HAP-1 (cell line): ENCODE data around the gene PLEKHG4.

ENCODE experiments used
- DNase-seq, 2 experiments: peaks; one replicate each; pipeline ENCODE4 v3.0.0-alpha.2; 2016 to 2020; ENCODE audit warnings: low spot score in 2 of 2
- H3K27me3 ChIP-seq: fragments of 250-450 bp; sonication (Bioruptor Pico); 2 replicates; pipeline ENCODE4 v1.5.1; 2020; ENCODE audit warnings: low read depth, mild to moderate bottlenecking, moderate library complexity
- H3K36me3 ChIP-seq: fragments of 250-450 bp; sonication (Bioruptor Pico); replicated peaks from 2 replicates; pipeline ENCODE4 v1.5.1; 2020; ENCODE audit warnings: mild to moderate bottlenecking
- H3K4me1 ChIP-seq: fragments of 250-450 bp; sonication (Bioruptor Pico); 2 replicates; pipeline ENCODE4 v1.5.1; 2020; ENCODE audit warnings: mild to moderate bottlenecking
- H3K4me3 ChIP-seq: fragments of 250-450 bp; sonication (Bioruptor Pico); 2 replicates; pipeline ENCODE4 v1.5.1; 2020; ENCODE audit warnings: mild to moderate bottlenecking, moderate library complexity
- H3K9me3 ChIP-seq: fragments of 250-450 bp; sonication (Bioruptor Pico); 2 replicates; pipeline ENCODE4 v1.5.1; 2020; ENCODE audit warnings: mild to moderate bottlenecking, moderate library complexity
- in situ Hi-C: fragments of 300-500 bp; cut with MboI; formaldehyde crosslinking; loops from 3 replicates; pipeline ENCODE4 v1.14.3; 2020; ENCODE audit warnings: low sequenced_read_pairs, inconsistent platforms, mixed read lengths

The PLEKHG4 gene

GRCh38 chr16:67264866-67265265 is 14.5 kb upstream of the PLEKHG4 start:
- H3K4me1 ChIP-seq = no peaks in the 10 kb centered on the region
- H3K9me3 ChIP-seq = no peaks in the 10 kb centered on the region
- H3K27me3 ChIP-seq = peaks cover 6% of the 10 kb centered on the region
- no peak for DNase-seq
- no peak overlapping the region for H3K4me3 ChIP-seq
- in situ Hi-C loops = no loop called here
- no peaks in the 10 kb centered on the region for H3K36me3 ChIP-seq

DNA sequence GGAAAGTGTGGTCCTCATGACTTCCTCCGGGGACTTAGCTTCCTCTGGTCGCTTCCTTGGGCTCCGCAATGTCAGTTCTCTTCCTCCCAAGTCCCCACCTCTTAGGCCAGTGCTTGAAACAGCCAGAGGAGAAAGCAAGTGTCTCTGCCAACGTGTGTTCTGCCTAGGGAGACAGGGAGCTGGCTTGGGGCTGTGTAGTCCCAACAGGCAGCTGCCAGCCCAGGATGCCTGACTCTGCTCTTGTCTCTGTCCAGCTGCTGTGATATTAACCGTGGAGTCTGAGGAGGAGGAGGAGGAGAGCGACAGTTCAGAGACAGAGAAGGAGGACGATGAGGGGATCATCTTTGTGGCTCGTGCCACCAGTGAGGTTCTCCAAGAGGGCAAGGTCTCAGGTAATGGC is 13.5 kb upstream of the PLEKHG4 start:
- no peaks in the 10 kb centered on the region for H3K36me3 ChIP-seq
- H3K27me3 ChIP-seq = peaks cover 6% of the 10 kb centered on the region
- H3K4me1 ChIP-seq = no peaks in the 10 kb centered on the region
- no peaks in the 10 kb centered on the region for H3K9me3 ChIP-seq
- DNase-seq = no peak
- H3K4me3 ChIP-seq = no peak overlapping the region
- in situ Hi-C loops = no loop called here

- H3K4me1 ChIP-seq = no peaks in the 10 kb centered on the region
- no peak overlapping the region for H3K4me3 ChIP-seq
- no peak for DNase-seq
- no peaks in the 10 kb centered on the region for H3K36me3 ChIP-seq
- peaks cover 3% of the 10 kb centered on the region for H3K27me3 ChIP-seq
- in situ Hi-C loops = no loop called here
- no peaks in the 10 kb centered on the region for H3K9me3 ChIP-seq
These were observed 11.2 kb upstream of the PLEKHG4 start for GRCh38 chr16:67268136-67268579.

DNA sequence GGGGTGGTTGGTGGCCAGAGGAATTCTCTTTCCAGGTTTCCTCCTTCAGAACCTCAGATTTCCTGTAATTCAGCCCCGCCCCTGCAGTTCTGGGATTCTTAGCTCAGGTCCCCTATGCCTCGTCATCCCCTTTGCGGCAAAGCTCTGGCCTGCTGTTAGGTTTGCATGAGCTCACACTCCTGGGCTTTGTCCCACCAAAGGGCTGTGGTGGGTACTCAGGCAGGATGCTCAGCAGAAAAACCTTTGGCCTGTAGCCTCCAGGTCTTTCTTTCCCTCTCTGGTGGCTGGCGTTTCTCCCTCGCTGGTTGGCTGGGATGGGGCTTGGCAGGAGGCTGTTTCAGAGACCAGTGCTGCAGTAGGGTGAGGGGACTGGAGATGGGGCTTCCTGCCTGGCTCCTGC is 9.6 kb upstream of the PLEKHG4 start:
- Histone ChIP-seq H3K4me3 (no peak overlapping the region), H3K9me3 (no peaks in the 10 kb centered on the region), H3K4me1 (no peaks in the 10 kb centered on the region), H3K27me3 (no peaks in the 10 kb centered on the region), H3K36me3 (no peaks in the 10 kb centered on the region)
- in situ Hi-C loops = no loop called here
- DNase-seq = no peak

DNA sequence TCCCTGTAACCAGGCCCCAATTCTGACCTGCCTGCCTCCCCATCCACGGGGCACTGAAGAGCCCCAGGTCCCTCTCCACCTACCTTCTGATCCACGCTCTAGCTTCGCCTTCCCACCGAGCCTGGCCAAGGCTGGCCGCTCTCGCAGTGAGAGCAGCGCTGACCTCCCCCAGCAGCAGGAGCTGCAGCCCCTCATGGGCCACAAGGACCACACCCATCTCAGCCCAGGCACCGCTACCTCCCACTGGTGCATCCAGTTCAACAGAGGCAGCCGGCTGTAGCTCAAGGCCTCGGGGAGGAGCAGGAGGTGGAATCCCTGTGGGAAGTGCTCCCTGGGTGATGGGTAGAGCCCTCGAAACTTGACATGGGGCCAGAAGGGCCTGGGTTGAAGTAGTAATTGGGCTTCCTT is 8.4 kb upstream of the PLEKHG4 start:
- Histone ChIP-seq H3K9me3 (no peaks in the 10 kb centered on the region), H3K27me3 (no peaks in the 10 kb centered on the region), H3K4me1 (no peaks in the 10 kb centered on the region), H3K4me3 (no peak overlapping the region), H3K36me3 (peaks cover 3% of the 10 kb centered on the region)
- DNase-seq = no peak
- in situ Hi-C loops = no loop called here

GRCh38 chr16:67271446-67271845 is 7.9 kb upstream of the PLEKHG4 start:
- H3K9me3 ChIP-seq = no peaks in the 10 kb centered on the region
- no peak for DNase-seq
- in situ Hi-C loops = no loop called here
- no peak overlapping the region for H3K4me3 ChIP-seq
- H3K27me3 ChIP-seq = no peaks in the 10 kb centered on the region
- H3K36me3 ChIP-seq = peaks cover 8% of the 10 kb centered on the region
- H3K4me1 ChIP-seq = no peaks in the 10 kb centered on the region

GRCh38 chr16:67275321-67275720 is 4.0 kb upstream of the PLEKHG4 start:
- Histone ChIP-seq H3K27me3 (no peaks in the 10 kb centered on the region), H3K4me1 (peaks cover 6% of the 10 kb centered on the region), H3K9me3 (no peaks in the 10 kb centered on the region), H3K36me3 (peaks cover 22% of the 10 kb centered on the region), H3K4me3 (no peak overlapping the region)
- DNase-seq = no peak
- in situ Hi-C loops = no loop called here

DNA sequence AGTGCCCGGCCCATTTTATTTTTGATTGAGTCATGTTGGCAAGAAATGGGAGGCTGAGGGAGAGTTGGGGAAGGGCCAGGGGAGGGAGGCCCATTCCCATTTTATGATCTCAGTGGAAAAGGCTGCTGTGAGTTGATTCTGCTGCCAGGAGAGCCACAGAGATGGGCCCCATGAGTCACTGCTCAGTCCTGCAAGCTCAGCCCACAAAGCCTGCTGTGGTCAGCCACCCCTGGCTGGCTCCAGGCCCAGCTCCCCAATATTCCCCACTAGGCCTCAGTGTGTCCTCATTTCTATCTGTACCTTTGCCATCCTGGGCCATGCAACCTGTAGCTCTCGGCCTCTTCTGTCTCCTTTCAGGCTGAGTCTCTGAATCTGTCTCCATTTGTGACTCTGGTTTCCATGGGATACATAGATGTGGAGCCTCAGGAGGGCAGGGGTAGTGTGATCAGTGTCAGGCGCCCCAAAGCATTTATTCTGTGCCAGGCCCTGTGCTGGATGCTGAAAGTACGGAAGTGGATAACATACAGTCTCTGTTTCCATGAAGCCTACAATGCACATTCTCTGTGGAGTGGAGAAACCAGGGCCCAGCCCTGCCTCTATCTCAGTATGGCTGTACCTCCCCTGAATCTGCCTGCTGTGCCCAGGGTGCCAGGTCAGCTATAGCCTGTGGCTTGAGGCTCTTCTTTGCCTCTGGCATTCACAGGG is 1.9 kb upstream of the PLEKHG4 start:
- H3K4me3 ChIP-seq = peak overlapping the region; percentile 52; the same call in 1 of the 2 replicates

DNA sequence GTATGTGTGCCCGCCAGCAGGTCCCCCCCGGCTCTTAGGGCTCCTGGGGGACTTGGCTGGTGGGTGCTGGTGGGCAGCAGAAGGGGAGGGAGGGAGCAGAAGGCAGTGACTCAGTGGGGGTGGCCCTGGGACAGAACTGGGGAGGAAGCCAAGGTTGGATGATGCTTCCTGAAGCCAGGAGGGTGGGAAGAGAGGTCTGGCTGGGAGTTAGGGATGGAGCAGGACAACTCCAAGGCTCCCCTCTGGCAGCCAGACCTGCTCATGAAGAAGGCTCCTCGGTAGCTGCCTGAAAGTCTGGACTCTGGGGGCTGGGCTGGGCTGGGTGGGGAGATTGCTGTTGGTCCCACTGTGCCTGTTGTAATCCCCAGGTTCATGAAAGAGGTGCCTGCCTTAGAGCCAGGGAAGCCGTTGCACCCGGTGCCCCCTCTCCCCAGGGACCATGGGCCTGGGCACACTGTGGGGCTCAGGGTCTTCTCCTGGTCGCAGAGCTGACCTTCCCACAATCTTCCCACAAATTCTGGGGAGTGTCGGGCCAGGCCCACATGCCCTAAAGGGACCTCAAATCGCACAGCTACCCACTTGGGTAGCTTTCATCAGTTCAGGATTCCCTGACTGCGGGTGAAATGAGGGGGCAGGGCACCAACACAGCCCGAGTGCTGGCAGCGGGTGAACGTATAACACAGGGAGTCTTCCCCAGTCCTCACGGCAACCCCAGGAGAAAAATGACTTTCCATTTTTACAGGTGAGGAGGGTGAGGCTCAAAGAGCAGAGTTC is 1.1 kb upstream of the PLEKHG4 start:
- in situ Hi-C loops = no loop called here

More for the DNA sequence above, 1.9 kb upstream of the PLEKHG4 start:
- no peak for DNase-seq
- Histone ChIP-seq H3K9me3 (no peaks in the 10 kb centered on the region), H3K4me1 (peaks cover 6% of the 10 kb centered on the region), H3K27me3 (no peaks in the 10 kb centered on the region), H3K36me3 (peaks cover 22% of the 10 kb centered on the region)
- in situ Hi-C loops = no loop called here

DNA sequence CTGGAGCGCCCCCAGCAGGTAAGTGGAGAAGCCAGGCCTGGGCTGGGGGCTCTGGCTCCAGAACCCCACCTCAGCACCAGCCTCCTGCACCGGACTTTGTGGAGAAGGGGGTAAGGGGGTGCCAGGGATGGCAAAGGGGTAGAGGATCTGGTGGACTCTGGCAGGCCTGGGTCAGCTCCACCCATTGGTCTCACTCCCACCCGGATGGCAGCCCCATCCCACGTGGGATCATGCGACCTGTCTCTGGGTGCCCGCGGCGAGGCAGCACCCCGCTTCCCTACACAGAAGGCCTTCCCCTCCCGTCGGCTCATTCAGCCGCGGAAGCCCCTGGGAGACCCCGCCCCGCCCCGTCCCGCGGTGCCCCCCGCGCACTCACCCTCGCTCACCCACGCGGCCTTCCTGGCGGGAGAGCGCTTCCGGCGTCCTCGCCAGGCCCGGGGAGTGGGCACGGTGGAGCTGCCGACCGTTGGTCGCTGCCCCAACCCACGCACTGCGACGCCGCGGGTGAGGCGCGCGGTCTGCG is 498 bp upstream of the PLEKHG4 start:
- Histone ChIP-seq H3K27me3 (no peaks in the 10 kb centered on the region), H3K4me3 (peak overlapping the region; percentile 52), H3K4me1 (peaks cover 6% of the 10 kb centered on the region), H3K36me3 (peaks cover 27% of the 10 kb centered on the region), H3K9me3 (no peaks in the 10 kb centered on the region)
- DNase-seq = peak in 1 of 2 experiments; percentile 63
- in situ Hi-C loops = no loop called here

More for the DNA sequence above, 1.1 kb upstream of the PLEKHG4 start:
- Histone ChIP-seq H3K27me3 (no peaks in the 10 kb centered on the region), H3K9me3 (no peaks in the 10 kb centered on the region), H3K36me3 (peaks cover 27% of the 10 kb centered on the region), H3K4me3 (peak overlapping the region; percentile 52), H3K4me1 (peaks cover 6% of the 10 kb centered on the region)
- no peak for DNase-seq

DNA sequence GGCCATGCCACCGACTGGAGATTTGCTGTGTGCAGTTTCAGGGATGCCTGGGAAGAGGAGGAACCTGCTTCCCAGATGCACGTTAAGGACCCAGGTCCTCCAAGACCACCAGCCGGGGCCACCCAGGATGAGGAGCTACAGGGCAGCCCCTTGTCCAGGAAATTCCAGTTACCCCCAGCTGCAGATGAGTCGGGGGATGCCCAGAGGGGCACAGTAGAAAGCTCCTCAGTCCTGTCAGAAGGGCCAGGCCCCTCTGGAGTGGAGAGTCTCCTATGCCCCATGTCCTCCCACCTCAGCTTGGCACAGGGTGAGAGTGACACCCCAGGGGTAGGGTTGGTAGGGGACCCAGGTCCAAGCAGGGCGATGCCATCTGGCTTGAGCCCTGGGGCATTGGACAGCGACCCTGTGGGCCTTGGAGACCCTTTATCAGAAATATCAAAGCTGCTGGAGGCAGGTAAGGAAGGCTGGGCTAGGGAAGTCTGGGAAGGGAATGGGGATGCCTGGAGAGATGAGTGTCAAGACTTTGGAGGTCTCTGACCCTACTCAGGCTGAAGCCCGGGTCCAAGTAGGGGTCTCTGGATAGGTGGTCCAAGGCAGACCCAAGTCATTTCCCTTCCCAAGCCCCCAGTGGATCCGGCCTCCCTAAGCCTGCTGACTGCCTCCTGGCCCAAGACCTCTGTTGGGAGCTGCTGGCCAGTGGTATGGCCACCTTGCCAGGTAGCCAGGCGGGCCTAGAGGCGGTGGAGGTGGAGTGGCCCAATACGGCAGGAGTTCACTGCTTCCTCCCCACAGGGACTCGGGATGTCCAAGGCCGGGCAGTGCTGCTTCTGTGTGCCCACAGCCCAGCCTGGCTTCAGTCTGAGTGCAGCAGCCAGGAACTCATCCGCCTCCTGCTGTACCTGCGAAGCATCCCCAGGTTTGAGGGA is 1.0 kb downstream of the PLEKHG4 start:
- no peaks in the 10 kb centered on the region for H3K27me3 ChIP-seq
- no peak for DNase-seq
- peaks cover 6% of the 10 kb centered on the region for H3K4me1 ChIP-seq
- no peaks in the 10 kb centered on the region for H3K9me3 ChIP-seq
- H3K36me3 ChIP-seq = peaks cover 28% of the 10 kb centered on the region
- peak overlapping the region; percentile 34 for H3K4me3 ChIP-seq
- in situ Hi-C loops = no loop called here

GRCh38 chr16:67281536-67282446 is 2.5 kb downstream of the PLEKHG4 start:
- no peak overlapping the region for H3K4me3 ChIP-seq
- no peaks in the 10 kb centered on the region for H3K9me3 ChIP-seq
- H3K4me1 ChIP-seq = peaks cover 6% of the 10 kb centered on the region
- peaks cover 18% of the 10 kb centered on the region for H3K36me3 ChIP-seq
- no peak for DNase-seq
- in situ Hi-C loops = no loop called here
- no peaks in the 10 kb centered on the region for H3K27me3 ChIP-seq

DNA sequence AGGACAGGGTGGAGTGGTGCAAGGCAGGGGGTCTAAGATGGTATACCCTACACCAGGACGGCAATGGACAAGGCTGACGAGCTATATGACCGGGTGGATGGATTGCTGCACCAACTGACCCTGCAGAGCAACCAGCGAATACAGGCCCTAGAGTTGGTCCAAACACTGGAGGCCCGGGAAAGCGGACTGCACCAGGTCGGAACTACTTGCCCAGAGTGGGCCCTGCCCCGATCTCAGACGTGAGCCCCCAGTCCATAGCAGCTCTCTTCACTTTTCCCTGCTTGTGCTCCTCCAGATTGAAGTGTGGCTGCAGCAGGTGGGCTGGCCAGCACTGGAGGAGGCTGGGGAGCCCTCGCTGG is 3.1 kb downstream of the PLEKHG4 start:
- H3K36me3 ChIP-seq = peaks cover 12% of the 10 kb centered on the region
- H3K9me3 ChIP-seq = no peaks in the 10 kb centered on the region
- H3K27me3 ChIP-seq = no peaks in the 10 kb centered on the region
- no peak for DNase-seq
- no peak overlapping the region for H3K4me3 ChIP-seq
- in situ Hi-C loops = no loop called here
- H3K4me1 ChIP-seq = peaks cover 6% of the 10 kb centered on the region
